ENCODE results near the gene CCDC92B. TPM values are rescaled to one million over a fixed set of nuclear protein-coding genes. Genes with fewer than 3 reads are reported as not detected.

Gene CCDC92B
- total RNA-seq, 4 donors from 2014 or later: 0.11 to 0.71 (median 0.34) TPM

- WGBS, 2 donors: 58 to 63% methylated on average over 33 to 38 of the region's 39 CpGs
- TF ChIP-seq POLR2A (IDR thresholded peaks at IDR 0.05): no peak
- TF ChIP-seq CTCF (IDR thresholded peaks at IDR 0.05): no peak
- no peak within 1 kb of the TSS for H3K4me3 ChIP-seq (ENCODE audit: low read depth, poor library complexity, severe bottlenecking)
- intact Hi-C loops (cut with DNase I; ENCODE audit: low total_unique reads): no loop called here
- DNase-seq (ENCODE audit: low spot score in 2 of 2): peak; percentile 64 to 92
Observed at GRCh38 chr17:2796164-2797125, 47.0 kb upstream of the CCDC92B start, which contains the start of gene RAP1GAP2. TSS of gene RAP1GAP2 (plus strand) at chr17:2796438. CDS start at chr17:2796528, 90 bp downstream.

GRCh38 chr17:2795441-2796163 lies 46.1 kb upstream of the CCDC92B start:
- WGBS, 2 donors: 75 to 83% methylated on average over 23 to 27 of the region's 28 CpGs
- H3K4me3 ChIP-seq (ENCODE audit: low read depth, poor library complexity, severe bottlenecking): no peak overlapping the region
- intact Hi-C loops (cut with DNase I; ENCODE audit: low total_unique reads): no loop called here
- TF ChIP-seq CTCF (IDR thresholded peaks at IDR 0.05) (no peak), POLR2A (IDR thresholded peaks at IDR 0.05) (no peak)
- no peak for DNase-seq (ENCODE audit: low spot score in 2 of 2)

GRCh38 chr17:2794111-2794803 lies 44.8 kb upstream of the CCDC92B start:
- no peak overlapping the region for H3K4me3 ChIP-seq (ENCODE audit: low read depth, poor library complexity, severe bottlenecking)
- intact Hi-C loops (cut with DNase I; ENCODE audit: low total_unique reads): no loop called here
- TF ChIP-seq CTCF (IDR thresholded peaks at IDR 0.05): no peak
- no peak for DNase-seq (ENCODE audit: low spot score in 2 of 2)
- WGBS, 2 donors: 72 to 81% methylated on average over 6 of the region's 6 CpGs

- intact Hi-C loops (cut with DNase I; ENCODE audit: low total_unique reads): no loop called here
- no peak overlapping the region for H3K4me3 ChIP-seq (ENCODE audit: low read depth, poor library complexity, severe bottlenecking)
- WGBS, 2 donors: 55 to 63% methylated on average over 19 to 22 of the region's 24 CpGs
- DNase-seq (ENCODE audit: low spot score in 2 of 2): no peak
- TF ChIP-seq POLR2A (IDR thresholded peaks at IDR 0.05): no peak
- no peak for TF ChIP-seq CTCF (IDR thresholded peaks at IDR 0.05)
Observed at GRCh38 chr17:2792366-2793169, 43.1 kb upstream of the CCDC92B start.

- TF ChIP-seq CTCF (IDR thresholded peaks at IDR 0.05): no peak
- TF ChIP-seq POLR2A (IDR thresholded peaks at IDR 0.05): no peak
- H3K4me3 ChIP-seq (ENCODE audit: low read depth, poor library complexity, severe bottlenecking): no peak overlapping the region
- DNase-seq (ENCODE audit: low spot score in 2 of 2): no peak
- intact Hi-C loops (cut with DNase I; ENCODE audit: low total_unique reads): no loop called here
- 52 to 68% methylated on average over 3 of the region's 3 CpGs for WGBS, 2 donors
Observed at GRCh38 chr17:2789700-2790099, 40.2 kb upstream of the CCDC92B start.

All from lower leg skin (tissue), 4 donors.